DOHH2 (cell line): Measurements from ENCODE around the gene PTGDR2.

Experiments used
- EZH2phosphoT487 ChIP-seq: fragments of 200-600 bp; sonication (generic); IDR thresholded peaks from 2 replicates; pipeline ENCODE4 v1.6.1; 2017; ENCODE audit warnings: borderline replicate concordance, mild to moderate bottlenecking, antibody characterized with exemption, low read length, moderate library complexity, mixed read lengths
- TF ChIP-seq, protein P1 (sequence below): fragments of 200-600 bp; sonication (generic); IDR thresholded peaks from one replicate; pipeline ENCODE4 v1.5.1; 2014; ENCODE audit warnings: antibody characterized with exemption, mild to moderate bottlenecking, low read depth, low read length; ENCODE audit not compliant: poor library complexity, severe bottlenecking

- TF ChIP-seq, protein P1, sequence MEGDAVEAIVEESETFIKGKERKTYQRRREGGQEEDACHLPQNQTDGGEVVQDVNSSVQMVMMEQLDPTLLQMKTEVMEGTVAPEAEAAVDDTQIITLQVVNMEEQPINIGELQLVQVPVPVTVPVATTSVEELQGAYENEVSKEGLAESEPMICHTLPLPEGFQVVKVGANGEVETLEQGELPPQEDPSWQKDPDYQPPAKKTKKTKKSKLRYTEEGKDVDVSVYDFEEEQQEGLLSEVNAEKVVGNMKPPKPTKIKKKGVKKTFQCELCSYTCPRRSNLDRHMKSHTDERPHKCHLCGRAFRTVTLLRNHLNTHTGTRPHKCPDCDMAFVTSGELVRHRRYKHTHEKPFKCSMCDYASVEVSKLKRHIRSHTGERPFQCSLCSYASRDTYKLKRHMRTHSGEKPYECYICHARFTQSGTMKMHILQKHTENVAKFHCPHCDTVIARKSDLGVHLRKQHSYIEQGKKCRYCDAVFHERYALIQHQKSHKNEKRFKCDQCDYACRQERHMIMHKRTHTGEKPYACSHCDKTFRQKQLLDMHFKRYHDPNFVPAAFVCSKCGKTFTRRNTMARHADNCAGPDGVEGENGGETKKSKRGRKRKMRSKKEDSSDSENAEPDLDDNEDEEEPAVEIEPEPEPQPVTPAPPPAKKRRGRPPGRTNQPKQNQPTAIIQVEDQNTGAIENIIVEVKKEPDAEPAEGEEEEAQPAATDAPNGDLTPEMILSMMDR: no peak
- no peak for TF ChIP-seq EZH2phosphoT487
Measured at GRCh38 chr11:60854847-60855725, 664 bp downstream of the PTGDR2 start.
